Measurements from ENCODE around the gene PRELP.

Gene PRELP

GRCh38 chr1:203473281-203473680 lies 2.3 kb upstream of the PRELP start:
- TF ChIP-seq, protein P1, sequence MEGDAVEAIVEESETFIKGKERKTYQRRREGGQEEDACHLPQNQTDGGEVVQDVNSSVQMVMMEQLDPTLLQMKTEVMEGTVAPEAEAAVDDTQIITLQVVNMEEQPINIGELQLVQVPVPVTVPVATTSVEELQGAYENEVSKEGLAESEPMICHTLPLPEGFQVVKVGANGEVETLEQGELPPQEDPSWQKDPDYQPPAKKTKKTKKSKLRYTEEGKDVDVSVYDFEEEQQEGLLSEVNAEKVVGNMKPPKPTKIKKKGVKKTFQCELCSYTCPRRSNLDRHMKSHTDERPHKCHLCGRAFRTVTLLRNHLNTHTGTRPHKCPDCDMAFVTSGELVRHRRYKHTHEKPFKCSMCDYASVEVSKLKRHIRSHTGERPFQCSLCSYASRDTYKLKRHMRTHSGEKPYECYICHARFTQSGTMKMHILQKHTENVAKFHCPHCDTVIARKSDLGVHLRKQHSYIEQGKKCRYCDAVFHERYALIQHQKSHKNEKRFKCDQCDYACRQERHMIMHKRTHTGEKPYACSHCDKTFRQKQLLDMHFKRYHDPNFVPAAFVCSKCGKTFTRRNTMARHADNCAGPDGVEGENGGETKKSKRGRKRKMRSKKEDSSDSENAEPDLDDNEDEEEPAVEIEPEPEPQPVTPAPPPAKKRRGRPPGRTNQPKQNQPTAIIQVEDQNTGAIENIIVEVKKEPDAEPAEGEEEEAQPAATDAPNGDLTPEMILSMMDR (IDR thresholded peaks at IDR 0.05; ENCODE audit: low read depth, low read length): no peak
- no peak overlapping the region for H3K4me3 ChIP-seq (replicated peaks in 1 of 2; ENCODE audit: low read depth in 2 of 2, low read length in 2 of 2)
- DNase-seq (ENCODE audit: low read depth in 2 of 2): peak in 1 of 2 donors; percentile 23

DNA sequence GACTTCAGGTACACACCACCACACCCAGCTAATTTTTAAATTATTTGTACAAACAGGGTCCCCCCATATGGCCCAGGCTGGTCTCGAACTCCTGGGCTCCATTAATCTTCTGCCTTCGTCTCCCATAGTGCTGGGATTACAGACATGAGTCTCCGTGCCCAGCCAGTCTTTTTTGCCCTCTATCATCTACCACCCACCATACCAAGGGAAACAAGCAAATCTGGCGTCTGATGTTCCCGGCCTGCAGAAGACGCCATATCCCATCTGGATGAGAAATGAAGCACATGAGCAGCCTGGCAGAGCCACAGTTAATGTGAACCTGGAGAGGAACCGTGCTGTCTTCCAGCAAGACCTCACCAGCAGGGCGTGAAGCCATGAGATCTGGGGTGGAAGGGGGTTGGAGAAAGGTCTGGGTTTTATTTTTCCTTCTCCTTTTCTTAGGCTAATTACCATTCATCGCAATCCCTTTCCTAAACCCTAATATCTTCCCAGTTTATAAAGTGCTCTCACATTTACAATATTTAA lies 1.8 kb upstream of the PRELP start:
- TF ChIP-seq, protein P1 (IDR thresholded peaks at IDR 0.05; ENCODE audit: low read depth, low read length): no peak
- no peak for DNase-seq (ENCODE audit: low read depth in 2 of 2)
- no peak overlapping the region for H3K4me3 ChIP-seq (replicated peaks in 1 of 2; ENCODE audit: low read depth in 2 of 2, low read length in 2 of 2)

GRCh38 chr1:203476216-203476814 lies 709 bp downstream of the PRELP start:
- TF ChIP-seq, protein P1 (IDR thresholded peaks at IDR 0.05; ENCODE audit: low read depth, low read length): no peak
- H3K4me3 ChIP-seq (replicated peaks in 1 of 2; ENCODE audit: low read depth in 2 of 2, low read length in 2 of 2): no peak overlapping the region
- DNase-seq (ENCODE audit: low read depth in 2 of 2): no peak

DNA sequence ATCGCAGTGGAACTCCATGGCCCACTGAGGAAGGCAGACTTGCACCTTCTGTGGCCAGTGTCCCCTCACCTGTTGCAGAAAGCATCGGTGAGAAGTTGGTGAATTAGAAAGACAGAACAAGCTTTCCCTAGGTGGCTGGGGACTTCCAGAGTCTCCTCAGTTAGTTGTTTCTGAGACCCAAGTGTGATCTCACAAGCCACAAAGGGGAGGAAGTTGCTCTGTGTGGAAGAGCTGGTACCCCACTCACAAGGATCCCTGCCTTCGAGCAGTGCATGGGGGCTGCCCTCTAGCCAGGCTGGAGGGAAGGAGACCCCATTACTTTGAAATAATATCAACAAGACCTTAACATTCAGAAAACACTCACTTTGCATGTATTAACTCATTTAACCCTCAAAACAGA lies 2.1 kb downstream of the PRELP start:
- no peak overlapping the region for H3K4me3 ChIP-seq (replicated peaks in 1 of 2; ENCODE audit: low read depth in 2 of 2, low read length in 2 of 2)
- TF ChIP-seq, protein P1 (IDR thresholded peaks at IDR 0.05; ENCODE audit: low read depth, low read length): no peak
- DNase-seq (ENCODE audit: low read depth in 2 of 2): no peak

- no peak overlapping the region for H3K4me3 ChIP-seq (replicated peaks in 1 of 2; ENCODE audit: low read depth in 2 of 2, low read length in 2 of 2)
- DNase-seq (ENCODE audit: low read depth in 2 of 2): no peak
- TF ChIP-seq, protein P1 (IDR thresholded peaks at IDR 0.05; ENCODE audit: low read depth, low read length): no peak
These were observed 2.6 kb downstream of the PRELP start for GRCh38 chr1:203478231-203478630.

GRCh38 chr1:203478986-203479385 lies 3.4 kb downstream of the PRELP start:
- DNase-seq (ENCODE audit: low read depth in 2 of 2): no peak
- TF ChIP-seq, protein P1 (IDR thresholded peaks at IDR 0.05; ENCODE audit: low read depth, low read length): no peak
- H3K4me3 ChIP-seq (replicated peaks in 1 of 2; ENCODE audit: low read depth in 2 of 2, low read length in 2 of 2): no peak overlapping the region

- DNase-seq (ENCODE audit: low read depth in 2 of 2): no peak
- TF ChIP-seq, protein P1 (IDR thresholded peaks at IDR 0.05; ENCODE audit: low read depth, low read length): no peak
- H3K4me3 ChIP-seq (replicated peaks in 1 of 2; ENCODE audit: low read depth in 2 of 2, low read length in 2 of 2): no peak overlapping the region
These were observed 4.0 kb downstream of the PRELP start for GRCh38 chr1:203479646-203480045.

Data from cardiac fibroblast (primary cell).